Kidney (tissue), 14 donors: ENCODE measurements around the gene TGFBR2. TPM values are rescaled to one million over a fixed set of nuclear protein-coding genes. Genes with fewer than 3 reads are reported as not detected.
A peak's percentile ranks its signal among the peaks of the same experiment; 100 is the strongest.

Experiments used
- DNase-seq, 5 donors: peaks; one replicate each; pipeline ENCODE4 v3.0.0-alpha.2; 2013 to 2020
- FAIRE-seq: peaks from 2 replicates; lab custom pipeline; 2012; peaks lifted over from hg19 to GRCh38; lab: Jason Lieb, UNC
- H3K27ac ChIP-seq, 2 donors: one replicate each; pipeline ENCODE4 v1.7.0; 2013; ENCODE audit warnings: low read depth in 2 of 2, low read length in 2 of 2, inconsistent platforms in 1 of 2
- H3K27me3 ChIP-seq: one replicate; pipeline ENCODE4 v1.7.1; 2013; ENCODE audit warnings: low read length, inconsistent platforms; ENCODE audit not compliant: control insufficient read depth, insufficient read depth
- H3K36me3 ChIP-seq, 3 donors: one replicate each; pipeline versions ENCODE4 v1.7.0 to v1.7.1; 2013; ENCODE audit warnings: low read length in 3 of 3, control low read depth in 1 of 3, inconsistent platforms in 1 of 3; ENCODE audit not compliant: insufficient read depth in 3 of 3, control insufficient read depth in 2 of 3
- H3K4me1 ChIP-seq, 3 donors: one replicate each; pipeline versions ENCODE4 v1.7.0 to v1.7.1; 2013; ENCODE audit warnings: low read length in 3 of 3, inconsistent platforms in 1 of 3, low read depth in 1 of 3; ENCODE audit not compliant: control insufficient read depth in 2 of 3, insufficient read depth in 2 of 3
- H3K4me3 ChIP-seq, 3 donors: one replicate each; pipeline versions ENCODE4 v1.7.0 to v1.8.1; 2013; ENCODE audit warnings: low read length in 3 of 3, control low read depth in 1 of 3, inconsistent platforms in 1 of 3
- H3K9ac ChIP-seq, 3 donors: one replicate each; pipeline versions ENCODE4 v1.7.0 to v1.7.1; 2013; ENCODE audit warnings: low read length in 3 of 3, control low read depth in 1 of 3, inconsistent platforms in 1 of 3
- H3K9me3 ChIP-seq, 3 donors: one replicate each; pipeline versions ENCODE4 v1.7.0 to v1.7.1; 2013; ENCODE audit warnings: low read length in 3 of 3, control low read depth in 1 of 3, inconsistent platforms in 1 of 3; ENCODE audit not compliant: control insufficient read depth in 2 of 3, insufficient read depth in 1 of 3
- CTCF ChIP-seq: IDR thresholded peaks from 3 replicates; pipeline ENCODE4 v1.5.1; 2012; ENCODE audit warnings: mild to moderate bottlenecking, moderate library complexity, borderline replicate concordance; ENCODE audit not compliant: insufficient read depth; ENCODE audit errors: extremely low read depth
- intact Hi-C: fragments of 100-400 bp; cut with DNase I; formaldehyde crosslinking; loops from one replicate; pipeline ENCODE4 v1.11.1; 2022
- polyA plus RNA-seq: library from polyadenylated mRNA; stranded (reverse); fragments of 350-450 nt; fragmentation: Illumina TruSeq; extraction: RNeasy Lipid Tissue Mini Kit (QIAGEN cat#74804); gene quantifications from one replicate; pipeline ENCODE4 v1.2.3, GENCODE V29; 2014; ENCODE audit warnings: low read depth, low replicate concordance; ENCODE audit not compliant: insufficient read depth
- total RNA-seq: library from RNA; stranded (reverse); fragmentation: NEBNext Ultra II Directional; extraction: Animal tissue kit (Norgen Biotek cat#: 25700); gene quantifications from one replicate; pipeline ENCODE4 v1.2.1, GENCODE V29; 2021
- donor health status: control.
- donor health status: control.
- donor health status: control.
- donor health status: control.
- donor health status: control.
- donor health status: DM: yes; HTN: yes; CAD: no.
- donor health status: Normal renal cell carcinoma (clear cell type).

The TGFBR2 gene
- total and polyA plus RNA-seq, 2 donors from 2014 or later: 81.8 to 243 TPM

DNA sequence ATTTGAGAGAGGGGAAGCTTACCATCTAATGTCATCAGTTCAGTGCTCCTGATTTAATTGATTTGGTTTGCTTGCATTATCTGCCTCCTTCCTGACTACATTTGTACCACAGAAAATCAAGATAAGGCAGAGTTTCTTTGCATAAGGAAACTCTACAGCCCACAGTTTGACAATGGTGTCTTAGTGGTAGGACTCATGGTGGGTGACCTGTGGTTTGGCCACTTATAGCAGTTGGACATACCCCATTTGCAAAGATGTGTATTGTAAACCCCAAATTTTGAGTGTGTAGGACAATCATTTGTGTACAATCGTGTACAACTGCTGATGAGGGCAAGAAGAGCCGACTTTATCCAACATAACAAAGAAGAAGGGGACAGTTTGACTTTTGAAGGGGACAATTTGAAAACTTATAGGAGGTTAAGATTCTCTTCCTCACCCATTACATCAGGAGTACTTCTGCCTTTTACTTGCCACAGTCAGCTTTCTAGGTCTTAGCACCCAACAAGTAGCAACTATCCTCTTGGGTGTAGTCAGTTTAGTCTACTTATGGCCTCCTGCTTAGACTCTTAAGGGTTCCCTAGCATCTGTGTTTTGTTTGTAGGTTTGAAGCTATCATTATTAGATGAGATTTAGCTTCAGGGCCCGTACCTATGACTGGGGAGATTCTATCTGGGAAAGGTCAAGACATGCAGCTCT, 6.2 kb downstream of the TGFBR2 start:
- Histone ChIP-seq H3K9ac (no peak overlapping the region), H3K4me3 (peak overlapping the region in 1 of 3 donors; percentile 33), H3K4me1 (peaks cover 0 to 10% (median 6%) of the 10 kb centered on the region in 3 donors), H3K27ac (no peak overlapping the region), H3K36me3 (no peaks in the 10 kb centered on the region), H3K9me3 (no peaks in the 10 kb centered on the region), H3K27me3 (no peaks in the 10 kb centered on the region)
- DNase-seq: no peak
- no peak for TF ChIP-seq CTCF
- intact Hi-C loops: no loop called here
- FAIRE-seq: no peak

GRCh38 chr3:30613133-30613825, 6.9 kb downstream of the TGFBR2 start:
- no peak for TF ChIP-seq CTCF
- Histone ChIP-seq H3K36me3 (no peaks in the 10 kb centered on the region), H3K9ac (no peak overlapping the region), H3K27ac (no peak overlapping the region), H3K27me3 (no peaks in the 10 kb centered on the region), H3K4me1 (peaks cover 0 to 10% (median 6%) of the 10 kb centered on the region in 3 donors), H3K4me3 (no peak overlapping the region), H3K9me3 (no peaks in the 10 kb centered on the region)
- FAIRE-seq (no peak), DNase-seq (no peak)
- intact Hi-C loops: no loop called here

GRCh38 chr3:30614373-30614772, 8.0 kb downstream of the TGFBR2 start:
- H3K27me3 ChIP-seq: no peaks in the 10 kb centered on the region
- intact Hi-C loops: no loop called here
- H3K4me1 ChIP-seq: peaks cover 0 to 10% (median 6%) of the 10 kb centered on the region in 3 donors
- H3K9ac ChIP-seq: no peak overlapping the region
- FAIRE-seq (no peak), DNase-seq (no peak)
- no peak overlapping the region for H3K4me3 ChIP-seq
- H3K27ac ChIP-seq: peak overlapping the region in 1 of 2 donors; percentile 5
- TF ChIP-seq CTCF: no peak
- H3K9me3 ChIP-seq: no peaks in the 10 kb centered on the region
- no peaks in the 10 kb centered on the region for H3K36me3 ChIP-seq
